Measurements from ENCODE around the gene RXRG.

The RXRG gene

DNA sequence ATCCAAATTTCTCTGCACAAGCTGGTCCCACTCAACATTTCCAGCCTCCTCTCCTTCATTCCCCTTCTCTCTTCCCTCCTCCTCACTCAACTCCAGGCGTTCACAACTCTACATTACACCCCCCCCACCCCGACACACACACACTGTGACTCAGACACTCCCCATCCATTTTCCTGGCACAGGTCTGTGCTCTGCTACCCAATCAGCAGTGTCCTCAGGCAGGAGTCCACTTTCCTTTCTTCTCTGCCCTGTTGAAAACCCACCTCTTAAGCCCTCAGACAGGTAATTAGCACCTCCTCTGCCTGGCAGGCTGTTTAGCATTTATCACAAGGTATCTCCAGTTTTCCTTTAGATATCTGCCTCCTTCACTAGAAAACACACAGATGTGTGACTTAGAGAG, 79.6 kb downstream of the RXRG start:
- no peak for DNase-seq

- no peak for DNase-seq
Measured at GRCh38 chr1:165364568-165365133, 80.3 kb downstream of the RXRG start.

DNA sequence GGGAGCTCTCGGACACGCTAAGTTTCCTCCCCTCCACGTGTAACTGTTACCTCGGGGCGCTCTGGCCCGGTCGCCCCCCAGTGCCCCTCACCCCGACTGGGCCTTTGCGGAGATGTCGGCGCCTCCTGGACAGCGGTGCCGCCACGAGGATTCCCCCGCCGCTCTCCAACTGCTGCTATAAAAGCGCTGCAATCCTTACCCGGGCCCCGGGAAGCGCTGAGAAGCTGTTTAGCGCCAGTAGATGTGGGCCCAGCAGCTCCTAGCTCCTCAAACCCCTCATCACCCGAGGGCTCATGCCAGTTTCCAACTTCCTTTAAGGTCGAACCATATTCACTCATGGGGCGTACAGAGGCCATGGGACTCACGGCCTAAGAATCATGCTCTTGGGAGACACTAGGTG, 88.0 kb downstream of the RXRG start:
- no peak for DNase-seq

DNA sequence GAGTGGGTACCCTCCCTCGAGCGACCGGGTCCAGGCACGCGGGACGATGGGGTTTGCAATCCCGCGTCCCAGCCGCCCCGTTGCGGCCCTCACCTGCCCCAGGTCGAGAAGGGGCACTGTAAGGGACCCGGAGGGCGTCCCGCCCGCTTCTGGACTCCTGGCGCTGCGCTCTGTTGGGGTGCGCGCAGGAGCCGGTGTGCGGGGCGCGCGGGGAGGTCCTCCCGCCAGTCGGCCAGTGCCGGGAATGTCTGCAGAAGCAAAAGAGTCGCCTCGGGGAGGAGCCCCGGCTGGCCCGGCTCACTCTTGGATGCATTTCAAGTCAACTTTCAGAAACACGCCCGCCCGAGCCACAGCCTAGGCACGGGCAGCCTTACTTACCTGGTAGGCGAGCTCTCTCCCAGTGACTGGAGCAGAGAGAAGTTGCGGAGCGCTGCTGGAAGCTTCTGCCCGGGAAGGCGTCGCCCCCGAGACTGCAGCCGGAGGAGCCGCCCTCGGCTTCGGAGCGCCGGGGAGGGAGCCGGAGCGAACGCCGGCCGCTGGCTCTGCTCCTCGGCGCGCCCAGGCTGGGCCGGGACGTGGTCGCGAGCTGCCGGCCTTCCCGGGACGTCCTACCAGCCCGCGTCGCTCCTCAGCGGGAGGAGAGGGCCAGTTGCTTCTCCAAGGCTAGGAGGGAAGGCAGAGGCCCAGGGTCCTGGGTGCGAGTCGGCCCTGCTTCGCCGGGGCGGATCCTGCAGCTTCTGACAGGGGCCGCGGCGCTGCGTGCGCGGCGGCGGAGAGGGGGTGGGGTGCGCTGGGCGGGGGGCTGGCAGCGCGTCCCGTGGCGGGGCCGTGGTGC, 88.7 kb downstream of the RXRG start, which contains the start of gene LMX1A:
TSS of gene LMX1A (minus strand) at position 739 of the 835 bp plus-strand sequence. CDS start 1,156 bp downstream, outside the sequence.
- peak in 1 of 5 experiments; percentile 5 for DNase-seq

DNA sequence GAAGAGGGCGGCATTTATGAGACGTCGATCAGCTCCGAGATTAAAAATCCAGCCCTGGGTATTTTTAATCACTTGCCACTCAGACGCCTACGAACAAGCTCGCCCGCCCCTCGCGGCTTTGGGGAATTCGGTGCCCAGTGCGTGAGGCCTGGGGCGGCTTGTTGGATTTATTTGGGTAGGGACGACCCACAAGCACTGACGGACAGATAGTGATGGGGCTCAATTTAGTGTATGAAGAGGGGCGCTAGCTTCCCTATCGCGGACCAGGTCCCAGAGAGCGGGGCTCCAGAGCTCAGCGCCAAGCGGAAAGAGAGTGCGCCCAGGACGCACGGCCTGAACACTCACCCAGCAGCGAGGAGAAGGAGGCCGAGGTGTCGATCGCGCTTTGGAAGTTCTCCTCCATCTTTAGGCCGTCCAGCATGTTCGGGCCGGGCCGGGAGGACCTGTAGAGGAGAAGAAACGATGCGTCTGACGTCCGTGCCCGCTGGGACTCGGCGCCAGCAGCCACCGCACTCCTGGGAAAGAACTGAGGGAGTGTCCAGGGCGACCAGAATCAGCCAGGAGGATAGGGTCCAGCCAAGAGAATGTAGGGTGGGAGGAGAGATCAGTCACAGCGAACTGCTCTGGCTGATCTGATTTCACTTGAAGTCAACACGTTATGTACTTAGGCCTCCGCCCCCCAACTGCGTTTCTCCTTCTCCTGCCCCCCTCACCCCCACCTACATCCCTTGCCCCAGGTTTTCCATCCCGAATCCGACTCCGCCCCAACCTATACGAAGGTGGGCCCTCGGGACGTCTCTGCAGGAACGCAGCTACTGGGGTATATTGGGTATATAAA, 89.6 kb downstream of the RXRG start:
- peak in 1 of 5 experiments; percentile 13 for DNase-seq

- no peak for DNase-seq
Measured at GRCh38 chr1:165354739-165355138, 90.2 kb downstream of the RXRG start.

DNA sequence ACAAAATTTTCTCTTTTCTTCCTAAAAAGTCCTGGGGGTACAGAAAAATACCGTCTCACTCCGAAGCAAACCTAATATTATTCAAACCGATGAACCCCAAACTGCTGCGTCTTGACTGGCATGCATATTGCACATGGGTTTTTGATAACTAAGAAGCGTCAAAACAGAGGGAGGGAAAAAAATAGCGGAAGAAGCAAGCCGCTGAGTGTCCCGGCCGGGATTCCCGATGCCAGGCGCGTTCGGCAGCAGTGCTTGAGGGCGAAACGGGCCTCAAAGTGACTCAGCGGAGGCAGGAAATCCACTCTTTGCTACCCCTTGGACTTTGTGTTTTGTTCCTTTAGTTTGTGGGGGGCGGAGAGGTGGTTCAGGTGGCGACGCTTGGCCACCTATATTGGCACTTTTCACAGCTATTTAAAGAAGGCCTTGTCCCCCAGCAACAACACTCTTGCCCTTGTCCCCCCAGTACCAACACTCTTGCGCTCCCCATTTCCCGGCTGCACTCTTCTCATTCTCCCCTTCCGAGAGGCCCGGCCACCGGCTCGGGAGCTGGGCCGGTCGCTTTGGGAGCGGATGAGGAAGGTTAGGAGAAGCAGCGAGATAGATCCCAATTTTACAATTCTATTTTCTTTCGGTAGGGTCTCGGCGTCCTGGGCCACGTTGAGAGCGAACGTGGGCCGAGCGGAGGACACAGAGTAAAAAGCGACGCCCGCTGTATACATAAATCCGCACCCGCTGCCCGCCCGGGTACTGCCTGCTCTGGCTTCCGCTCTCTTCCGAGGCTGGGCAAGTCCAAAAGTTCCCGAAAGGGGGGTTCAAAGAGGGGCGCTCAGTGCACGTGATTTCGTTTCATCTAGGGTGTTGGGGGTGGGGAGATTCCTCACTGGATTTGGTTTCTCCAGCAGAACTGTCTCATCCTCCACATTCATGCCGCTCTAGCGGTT, 90.9 kb downstream of the RXRG start:
- DNase-seq = no peak

DNA sequence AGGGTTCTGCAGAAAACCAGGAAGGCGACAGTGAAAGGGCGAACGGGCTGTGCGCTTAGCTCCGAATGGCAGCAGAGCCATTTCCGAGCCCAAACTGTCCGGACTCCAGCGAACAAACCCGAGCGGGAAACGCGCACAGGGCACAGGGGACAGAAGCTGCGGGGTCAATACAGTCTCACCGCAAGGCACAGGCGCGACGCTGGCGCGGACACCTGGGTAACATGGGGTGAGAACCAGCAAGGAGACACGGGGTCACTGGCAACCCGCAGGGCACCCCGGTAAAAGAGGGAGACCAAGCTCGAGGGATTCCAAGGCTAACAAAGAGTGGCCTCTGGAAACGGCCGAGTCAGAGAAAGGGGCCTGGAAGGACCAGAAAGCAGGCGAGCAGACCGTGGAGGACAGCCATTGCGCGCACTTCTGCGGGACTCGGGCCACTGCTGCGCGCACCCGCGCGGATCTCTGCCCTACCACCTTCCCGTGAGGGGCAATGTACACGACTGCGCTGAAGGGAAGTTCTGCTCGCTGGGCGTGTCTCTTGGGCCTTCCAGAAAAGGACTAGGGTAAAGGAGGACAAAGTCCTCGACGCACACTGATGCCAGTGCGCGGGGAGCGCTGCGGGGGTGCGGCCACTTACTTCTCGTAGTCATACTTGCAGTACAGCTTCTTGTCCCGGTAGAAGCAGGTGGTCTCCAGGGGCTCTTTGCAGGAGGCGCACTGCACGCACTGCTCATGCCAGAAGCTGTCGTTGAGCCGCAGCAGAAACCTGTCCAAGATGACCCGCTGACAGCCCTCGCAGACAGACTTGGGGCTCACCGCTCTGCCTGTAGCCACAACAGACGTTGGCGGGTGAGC, 92.3 kb downstream of the RXRG start:
- no peak for DNase-seq

GRCh38 chr1:165351863-165352441, 93.0 kb downstream of the RXRG start:
- no peak for DNase-seq

All from T-helper 2 cell (primary cell).